HK-2 (cell line): ENCODE measurements around the gene KLHDC1.
A peak's percentile ranks its signal among the peaks of the same experiment; 100 is the strongest.
"Not testable (repeated sequence)": the region's sequence is repeated elsewhere in the genome, so short reads cannot be mapped to it uniquely, and the experiment has no call there.

Experiments used
- DNase-seq: peaks from one replicate; pipeline ENCODE4 v3.0.0-alpha.2; 2018; ENCODE audit not compliant: unreplicated experiment

KLHDC1 gene

GRCh38 chr14:49727171-49727570 is 34.3 kb downstream of the KLHDC1 start:
- DNase-seq = no peak

GRCh38 chr14:49732896-49733295 is 40.0 kb downstream of the KLHDC1 start:
- DNase-seq = no peak

- no peak for DNase-seq
Observed at GRCh38 chr14:49733836-49734235, 40.9 kb downstream of the KLHDC1 start.

- DNase-seq = not testable (repeated sequence)
Observed at GRCh38 chr14:49735669-49736068, 42.7 kb downstream of the KLHDC1 start.

- no peak for DNase-seq
Observed at GRCh38 chr14:49745191-49745590, 52.3 kb downstream of the KLHDC1 start.

GRCh38 chr14:49746476-49746875 is 53.6 kb downstream of the KLHDC1 start:
- DNase-seq = not testable (repeated sequence)

GRCh38 chr14:49754570-49755097 is 61.7 kb downstream of the KLHDC1 start:
- DNase-seq = no peak

GRCh38 chr14:49755378-49755777 is 62.5 kb downstream of the KLHDC1 start:
- DNase-seq = no peak

GRCh38 chr14:49761839-49762551 is 69.1 kb downstream of the KLHDC1 start:
- DNase-seq = no peak

GRCh38 chr14:49766839-49767238 is 73.9 kb downstream of the KLHDC1 start:
- DNase-seq = no peak

GRCh38 chr14:49767270-49767570 is 74.3 kb downstream of the KLHDC1 start:
- no peak for DNase-seq

- peak; percentile 85 for DNase-seq
Observed at GRCh38 chr14:49767571-49768300, 74.8 kb downstream of the KLHDC1 start, which contains the start of gene KLHDC2. TSS of gene KLHDC2 (plus strand) at chr14:49768153. CDS start at chr14:49768469, 316 bp downstream.

GRCh38 chr14:49768301-49769121 is 75.6 kb downstream of the KLHDC1 start:
- peak; percentile 74 for DNase-seq

- peak; percentile 31 for DNase-seq
Observed at GRCh38 chr14:49769171-49769570, 76.3 kb downstream of the KLHDC1 start.

- peak; percentile 20 for DNase-seq
Observed at GRCh38 chr14:49769581-49770211, 76.8 kb downstream of the KLHDC1 start.

GRCh38 chr14:49770212-49770817 is 77.4 kb downstream of the KLHDC1 start:
- DNase-seq = peak; percentile 47

GRCh38 chr14:49771691-49772090 is 78.8 kb downstream of the KLHDC1 start:
- DNase-seq = not testable (repeated sequence)

GRCh38 chr14:49774106-49774505 is 81.2 kb downstream of the KLHDC1 start:
- DNase-seq = no peak

- DNase-seq = no peak
Observed at GRCh38 chr14:49778421-49778820, 85.5 kb downstream of the KLHDC1 start.

GRCh38 chr14:49781040-49781439 is 88.1 kb downstream of the KLHDC1 start:
- not testable (repeated sequence) for DNase-seq

GRCh38 chr14:49783394-49784014 is 90.6 kb downstream of the KLHDC1 start:
- no peak for DNase-seq
